MM.1S (cell line): ENCODE measurements around the gene TSHZ2.
"Not testable (repeated sequence)": the region's sequence is repeated elsewhere in the genome, so short reads cannot be mapped to it uniquely, and the experiment has no call there.

Experiments used
- DNase-seq: peaks from one replicate; pipeline ENCODE4 v3.0.0-alpha.2; 2015
- H2AFZ ChIP-seq: fragments of 300-600 bp; sonication (generic); 2 replicates; pipeline ENCODE4 v1.6.0; 2016; ENCODE audit warnings: antibody characterized with exemption, low read length
- H3F3A ChIP-seq: fragments of 300-600 bp; sonication (generic); 2 replicates; pipeline ENCODE4 v1.6.1; 2016; ENCODE audit warnings: mild to moderate bottlenecking, antibody characterized with exemption, low read length, moderate library complexity, mixed read lengths; ENCODE audit not compliant: insufficient read depth
- H3K27ac ChIP-seq: fragments of 300-600 bp; sonication (generic); 2 replicates; pipeline ENCODE4 v1.5.1; 2016; ENCODE audit warnings: mild to moderate bottlenecking, low read length
- H3K27me3 ChIP-seq: fragments of 300-600 bp; sonication (generic); replicated peaks from 2 replicates; pipeline ENCODE4 v1.6.0; 2016; ENCODE audit warnings: low read length; ENCODE audit not compliant: insufficient read depth
- H3K36me3 ChIP-seq: fragments of 300-600 bp; sonication (generic); replicated peaks from 2 replicates; pipeline ENCODE4 v1.6.1; 2016; ENCODE audit warnings: mild to moderate bottlenecking, low read length, mixed read lengths; ENCODE audit not compliant: insufficient read depth
- H3K4me1 ChIP-seq: fragments of 300-600 bp; sonication (generic); 2 replicates; pipeline ENCODE4 v1.6.1; 2016; ENCODE audit warnings: low read length, mixed read lengths
- H3K4me2 ChIP-seq: fragments of 300-600 bp; sonication (generic); 2 replicates; pipeline ENCODE4 v1.6.0; 2016; ENCODE audit warnings: low read depth, low read length
- H3K4me3 ChIP-seq: fragments of 300-600 bp; sonication (generic); 2 replicates; pipeline ENCODE4 v1.5.1; 2016; ENCODE audit warnings: low read length, mixed read lengths
- H3K79me2 ChIP-seq: fragments of 300-600 bp; sonication (generic); 2 replicates; pipeline ENCODE4 v1.6.1; 2016; ENCODE audit warnings: mixed run types, low read length, mixed read lengths
- H3K9ac ChIP-seq: fragments of 300-600 bp; sonication (generic); 2 replicates; pipeline ENCODE4 v1.6.1; 2016; ENCODE audit warnings: low read length, mixed read lengths
- H3K9me2 ChIP-seq: fragments of 300-600 bp; sonication (generic); replicated peaks from 2 replicates; pipeline ENCODE4 v1.6.1; 2016; ENCODE audit warnings: mild to moderate bottlenecking, low read length, mixed read lengths; ENCODE audit not compliant: insufficient read depth
- H3K9me3 ChIP-seq: fragments of 300-600 bp; sonication (generic); replicated peaks from 2 replicates; pipeline ENCODE4 v1.6.1; 2016; ENCODE audit warnings: mild to moderate bottlenecking, low read length, mixed read lengths; ENCODE audit not compliant: insufficient read depth
- H4K20me1 ChIP-seq: fragments of 300-600 bp; sonication (generic); 2 replicates; pipeline ENCODE4 v1.6.1; 2016; ENCODE audit warnings: mild to moderate bottlenecking, low read length, moderate library complexity, mixed read lengths; ENCODE audit not compliant: insufficient read depth
- CTCF ChIP-seq: fragments of 300-600 bp; sonication (generic); IDR thresholded peaks from 2 replicates; pipeline ENCODE4 v1.5.1; 2016; ENCODE audit warnings: antibody characterized with exemption, low read length, mixed read lengths
- EZH2 ChIP-seq: fragments of 300-600 bp; sonication (generic); optimal IDR thresholded peaks from 2 replicates; pipeline ENCODE3; 2017; ENCODE audit warnings: low read depth, mild to moderate bottlenecking, antibody characterized with exemption, low read length, mixed read lengths
- EZH2phosphoT487 ChIP-seq: fragments of 300-600 bp; sonication (generic); IDR thresholded peaks from 2 replicates; pipeline ENCODE4 v1.6.1; 2018; ENCODE audit warnings: antibody characterized with exemption, low read length

TSHZ2 gene

DNA sequence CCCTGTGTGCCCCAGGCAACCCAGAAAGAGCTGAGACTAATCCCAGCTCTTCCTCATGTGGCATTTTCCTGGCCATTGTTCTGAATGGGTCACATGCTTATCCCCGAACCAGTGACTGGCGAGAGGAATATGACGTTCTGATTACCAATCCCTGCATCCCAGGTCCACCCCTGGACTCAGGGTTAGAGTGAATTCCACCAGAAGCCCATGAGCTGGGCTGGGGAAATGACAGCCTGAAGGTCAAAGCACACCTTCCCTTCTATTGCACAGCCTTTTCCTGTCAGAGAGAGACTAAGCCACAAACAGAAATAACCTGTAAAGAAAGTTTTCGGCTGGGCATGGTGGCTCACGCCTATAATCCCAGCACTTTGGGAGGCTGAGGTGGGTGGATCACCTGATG lies 550.5 kb downstream of the TSHZ2 start:
- Histone ChIP-seq H3K9me3 (no peaks in the 10 kb centered on the region), H4K20me1 (no peaks in the 10 kb centered on the region), H2AFZ (0 out of 2 replicates have a peak overlapping the region, but pooled peaks have one; percentile 34), H3K27ac (no peak overlapping the region), H3K27me3 (no peaks in the 10 kb centered on the region), H3K4me1 (no peaks in the 10 kb centered on the region), H3K4me2 (no peak overlapping the region), H3K36me3 (no peaks in the 10 kb centered on the region), H3F3A (no peaks in the 10 kb centered on the region), H3K79me2 (no peaks in the 10 kb centered on the region), H3K4me3 (no peak overlapping the region), H3K9ac (no peak overlapping the region), H3K9me2 (no peaks in the 10 kb centered on the region)
- no peak for TF ChIP-seq EZH2
- TF ChIP-seq CTCF = no peak
- TF ChIP-seq EZH2phosphoT487 = no peak
- no peak for DNase-seq

- not testable (repeated sequence) for H3K4me1 ChIP-seq, H4K20me1 ChIP-seq, H3K4me3 ChIP-seq, H3K9me3 ChIP-seq, H2AFZ ChIP-seq, H3K9ac ChIP-seq, H3K9me2 ChIP-seq, H3K4me2 ChIP-seq, H3K27ac ChIP-seq, DNase-seq, H3K36me3 ChIP-seq, H3F3A ChIP-seq, H3K79me2 ChIP-seq, H3K27me3 ChIP-seq
These were observed 551.5 kb downstream of the TSHZ2 start for GRCh38 chr20:53523615-53524014.

- Histone ChIP-seq H3K9me2 (no peaks in the 10 kb centered on the region), H3K79me2 (no peaks in the 10 kb centered on the region), H2AFZ (no peak overlapping the region), H3K27ac (no peak overlapping the region), H3K36me3 (no peaks in the 10 kb centered on the region), H3K4me3 (no peak overlapping the region), H3F3A (no peaks in the 10 kb centered on the region), H3K9me3 (no peaks in the 10 kb centered on the region), H4K20me1 (no peaks in the 10 kb centered on the region), H3K4me1 (no peaks in the 10 kb centered on the region), H3K27me3 (no peaks in the 10 kb centered on the region), H3K9ac (no peak overlapping the region), H3K4me2 (no peak overlapping the region)
- DNase-seq = no peak
- no peak for TF ChIP-seq CTCF
- no peak for TF ChIP-seq EZH2phosphoT487
- TF ChIP-seq EZH2 = no peak
These were observed 552.6 kb downstream of the TSHZ2 start for GRCh38 chr20:53524589-53525312.

GRCh38 chr20:53527196-53527595 lies 555.0 kb downstream of the TSHZ2 start:
- H3K27ac ChIP-seq = no peak overlapping the region
- H3K79me2 ChIP-seq = no peaks in the 10 kb centered on the region
- H3K9me2 ChIP-seq = no peaks in the 10 kb centered on the region
- no peaks in the 10 kb centered on the region for H3K36me3 ChIP-seq
- DNase-seq = no peak
- no peaks in the 10 kb centered on the region for H3F3A ChIP-seq
- no peaks in the 10 kb centered on the region for H3K9me3 ChIP-seq
- H3K4me2 ChIP-seq = no peak overlapping the region
- TF ChIP-seq EZH2phosphoT487 = no peak
- TF ChIP-seq EZH2 = no peak
- TF ChIP-seq CTCF = no peak
- no peaks in the 10 kb centered on the region for H3K4me1 ChIP-seq
- no peaks in the 10 kb centered on the region for H4K20me1 ChIP-seq
- no peak overlapping the region for H2AFZ ChIP-seq
- H3K9ac ChIP-seq = no peak overlapping the region
- H3K27me3 ChIP-seq = no peaks in the 10 kb centered on the region
- H3K4me3 ChIP-seq = no peak overlapping the region
